GM19455 (cell line): ENCODE measurements around the gene PHF21B.

ENCODE experiments used
- ATAC-seq: cut with Tn5 transposase; IDR thresholded peaks from one replicate; pipeline ENCODE4 v1.9.1; 2021; ENCODE audit not compliant: unreplicated experiment

PHF21B gene

GRCh38 chr22:44847892-44848291 lies 161.9 kb downstream of the PHF21B start:
- ATAC-seq, result no peak

GRCh38 chr22:44847380-44847779 lies 162.4 kb downstream of the PHF21B start:
- no peak for ATAC-seq

- no peak for ATAC-seq
Observed at GRCh38 chr22:44846726-44847275, 163.0 kb downstream of the PHF21B start.

GRCh38 chr22:44845796-44846720 lies 163.7 kb downstream of the PHF21B start:
- no peak for ATAC-seq

- ATAC-seq, result no peak
Observed at GRCh38 chr22:44845191-44845590, 164.6 kb downstream of the PHF21B start.

GRCh38 chr22:44842417-44842816 lies 167.4 kb downstream of the PHF21B start:
- ATAC-seq, result no peak

GRCh38 chr22:44840611-44841322 lies 169.0 kb downstream of the PHF21B start:
- no peak for ATAC-seq

- ATAC-seq, result no peak
Observed at GRCh38 chr22:44839721-44840120, 170.1 kb downstream of the PHF21B start.

- ATAC-seq, result no peak
Observed at GRCh38 chr22:44839061-44839460, 170.7 kb downstream of the PHF21B start.

GRCh38 chr22:44838316-44839016 lies 171.3 kb downstream of the PHF21B start:
- no peak for ATAC-seq

- ATAC-seq, result no peak
Observed at GRCh38 chr22:44837481-44837880, 172.3 kb downstream of the PHF21B start.

GRCh38 chr22:44834065-44834464 lies 175.7 kb downstream of the PHF21B start:
- no peak for ATAC-seq

- ATAC-seq, result no peak
Observed at GRCh38 chr22:44831885-44832284, 177.9 kb downstream of the PHF21B start.
